ENCODE results near the gene FAM25A. TPM values are rescaled to one million over a fixed set of nuclear protein-coding genes. Genes with fewer than 3 reads are reported as not detected.

FAM25A gene
- polyA plus RNA-seq, 1 of the 3 experiments (the other 2 are of a cell fraction) = not detected

- ChIA-PET CTCF (interaction anchor here (0.8 to 1.7 kb wide), 4 partner anchors 9 to 116 kb away, joined by 3 to 5 read pairs (median 3); no protein-coding TSS in a partner anchor), POLR2A (no interaction called here)
- Histone ChIP-seq H3K36me3 (replicated peaks in 1 of 2; ENCODE audit: control insufficient read depth in 1 of 2, insufficient read depth in 2 of 2, low read length in 1 of 2) (peaks cover 31 to 63% of the 10 kb centered on the region in 2 experiments), H3K79me2 (ENCODE audit: insufficient read depth) (no peaks in the 10 kb centered on the region), H3K9me3 (no peaks in the 10 kb centered on the region), H3K27ac (ENCODE audit: low read depth in 2 of 2, low read length in 1 of 2) (peak overlapping the region; percentile 49 to 76; a peak in 3 of 4 replicates), H3K9me2 (no peaks in the 10 kb centered on the region), H3K27me3 (ENCODE audit: insufficient read depth) (no peaks in the 10 kb centered on the region), H3K4me2 (peak overlapping the region; percentile 4; the same call in 1 of the 2 replicates), H3K9ac (0 out of 2 replicates have a peak overlapping the region, but pooled peaks have one; percentile 0), H3F3A (replicated peaks; ENCODE audit: insufficient read depth) (peaks cover 7% of the 10 kb centered on the region), H3K4me3 (ENCODE audit: low read depth in 2 of 2, low read length in 1 of 2) (no peak overlapping the region), H2AFZ (ENCODE audit: low read depth) (no peak overlapping the region), H4K20me1 (ENCODE audit: insufficient read depth) (no peaks in the 10 kb centered on the region), H3K4me1 (ENCODE audit: control insufficient read depth in 1 of 2, insufficient read depth in 2 of 2, low read depth in 1 of 2, low read length in 1 of 2) (peaks cover 6 to 8% of the 10 kb centered on the region in 2 experiments; a peak in 3 of 4 replicates)
- WGBS (ENCODE audit: low lambda C conversion rate) = 80% methylated on average over 7 of the region's 7 CpGs
- DNase-seq = peak; percentile 21
- no peak for TF ChIP-seq TAF1 (IDR thresholded peaks at IDR 0.05; ENCODE audit: borderline replicate concordance, low read depth, low read length)
- peak; percentile 11; the same call in 1 of the 2 replicates for TF ChIP-seq FOSL2 (IDR thresholded peaks at IDR 0.05; ENCODE audit: borderline replicate concordance, low read depth)
- no peak for TF ChIP-seq NRF1 (IDR thresholded peaks at IDR 0.05; ENCODE audit: low read depth, low read length)
- peak; percentile 23; the same call in 1 of the 2 replicates for TF ChIP-seq CTCF (IDR thresholded peaks at IDR 0.05)
- no peak for TF ChIP-seq REST (IDR thresholded peaks at IDR 0.05; ENCODE audit: low read depth, low read length)
- TF ChIP-seq PBX3 (IDR thresholded peaks at IDR 0.05) = no peak
- no peak for TF ChIP-seq ELF1 (IDR thresholded peaks at IDR 0.05)
- TF ChIP-seq NFIC (IDR thresholded peaks at IDR 0.05; ENCODE audit: borderline replicate concordance) = no peak
- no peak for TF ChIP-seq RFX5 (IDR thresholded peaks at IDR 0.05; ENCODE audit: low read length)
- TF ChIP-seq RXRA (IDR thresholded peaks at IDR 0.05; ENCODE audit: borderline replicate concordance, low read depth) = no peak
- no peak for TF ChIP-seq EP300 (IDR thresholded peaks at IDR 0.05; ENCODE audit: borderline replicate concordance in 1 of 2, low read depth in 1 of 2, low read length in 1 of 2)
- no peak for TF ChIP-seq TEAD4 (IDR thresholded peaks at IDR 0.05; ENCODE audit: borderline replicate concordance, insufficient read depth)
- no peak for TF ChIP-seq TCF12 (IDR thresholded peaks at IDR 0.05)
Measured at GRCh38 chr10:87054373-87055295, 34.5 kb downstream of the FAM25A start.
